Muscle layer of duodenum (tissue), 2 donors: ENCODE data around the gene CFAP221.

Source experiments
- H3K27ac ChIP-seq: one replicate; pipeline ENCODE4 v1.7.0; 2013; ENCODE audit warnings: mild to moderate bottlenecking, low read length
- H3K27me3 ChIP-seq: one replicate; pipeline ENCODE4 v1.7.0; 2013; ENCODE audit warnings: low read depth, mild to moderate bottlenecking, control low read depth, low read length
- H3K36me3 ChIP-seq, 2 donors: one replicate each; pipeline ENCODE4 v1.7.0; 2013; ENCODE audit warnings: low read length in 2 of 2, control low read depth in 1 of 2, mild to moderate bottlenecking in 1 of 2; ENCODE audit not compliant: insufficient read depth in 2 of 2, control insufficient read depth in 1 of 2
- H3K4me1 ChIP-seq, 2 donors: one replicate each; pipeline ENCODE4 v1.7.0; 2013; ENCODE audit warnings: low read length in 2 of 2, mild to moderate bottlenecking in 2 of 2, control low read depth in 1 of 2, moderate library complexity in 1 of 2; ENCODE audit not compliant: insufficient read depth in 2 of 2, control insufficient read depth in 1 of 2
- H3K4me3 ChIP-seq, 2 donors: one replicate each; pipeline ENCODE4 v1.7.0; 2013; ENCODE audit warnings: low read length in 2 of 2, low read depth in 1 of 2, mild to moderate bottlenecking in 1 of 2
- H3K9me3 ChIP-seq, 2 donors: one replicate each; pipeline ENCODE4 v1.7.0; 2013; ENCODE audit warnings: low read length in 2 of 2, control low read depth in 1 of 2, mild to moderate bottlenecking in 1 of 2; ENCODE audit not compliant: control insufficient read depth in 1 of 2
- donor health status: healthy.

The CFAP221 gene

DNA sequence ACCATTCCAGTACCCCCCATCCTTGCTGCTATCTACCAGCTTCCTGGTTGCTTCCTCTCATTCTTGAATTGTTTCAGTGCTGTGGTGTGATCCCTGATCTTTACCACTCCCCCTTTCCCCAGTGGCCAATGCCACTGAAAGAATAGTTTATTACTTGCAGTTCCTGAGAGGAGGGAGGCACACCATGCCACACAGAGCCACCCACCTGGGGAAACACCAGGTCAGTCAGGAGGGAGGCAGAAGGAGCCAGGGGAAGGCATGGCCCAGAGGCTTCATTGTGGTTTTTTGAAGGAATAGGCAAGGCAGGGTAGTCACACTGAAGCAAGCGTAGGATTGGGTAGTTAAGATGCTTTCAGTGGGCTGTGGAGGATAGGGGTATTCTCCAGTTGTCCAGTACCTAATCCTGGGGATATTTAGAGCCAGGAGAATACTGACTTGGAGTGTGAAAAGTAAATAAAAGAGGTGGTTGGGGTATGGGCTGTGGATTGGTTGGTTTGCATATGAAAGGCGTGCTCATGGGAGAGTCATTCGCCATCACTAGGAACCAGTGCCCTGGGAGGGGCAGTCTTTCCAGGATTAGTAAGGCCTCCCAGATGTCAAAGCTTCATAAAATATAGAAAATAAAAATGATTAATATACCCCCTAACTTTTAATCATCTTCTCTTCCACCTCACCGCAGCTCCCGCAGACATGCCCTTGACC, 128.1 kb downstream of the CFAP221 start:
- Histone ChIP-seq H3K4me3 (no peak overlapping the region), H3K9me3 (no peaks in the 10 kb centered on the region), H3K36me3 (no peaks in the 10 kb centered on the region), H3K27ac (no peak overlapping the region), H3K4me1 (no peaks in the 10 kb centered on the region), H3K27me3 (no peaks in the 10 kb centered on the region)

DNA sequence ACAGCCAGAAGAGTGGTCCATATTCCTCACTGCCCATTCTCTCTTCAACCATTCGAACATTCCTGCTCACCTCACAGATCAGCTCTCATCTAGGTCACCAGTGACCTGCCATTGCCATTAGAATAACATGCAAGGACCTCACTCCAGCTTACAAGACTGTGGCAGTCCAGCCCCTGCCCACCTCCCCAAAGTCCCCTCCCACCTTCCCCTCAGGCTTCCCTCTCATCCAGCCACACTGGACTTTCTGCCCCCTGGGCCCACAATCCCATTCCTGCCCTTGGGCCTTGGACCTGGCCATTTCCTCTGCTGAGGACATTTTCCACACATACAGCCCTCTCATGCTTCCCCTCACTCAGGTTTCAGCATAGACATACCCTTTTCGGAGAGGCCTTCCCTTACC, 129.5 kb downstream of the CFAP221 start:
- Histone ChIP-seq H3K4me1 (no peaks in the 10 kb centered on the region), H3K4me3 (no peak overlapping the region), H3K27ac (no peak overlapping the region), H3K9me3 (no peaks in the 10 kb centered on the region), H3K27me3 (no peaks in the 10 kb centered on the region), H3K36me3 (no peaks in the 10 kb centered on the region)

DNA sequence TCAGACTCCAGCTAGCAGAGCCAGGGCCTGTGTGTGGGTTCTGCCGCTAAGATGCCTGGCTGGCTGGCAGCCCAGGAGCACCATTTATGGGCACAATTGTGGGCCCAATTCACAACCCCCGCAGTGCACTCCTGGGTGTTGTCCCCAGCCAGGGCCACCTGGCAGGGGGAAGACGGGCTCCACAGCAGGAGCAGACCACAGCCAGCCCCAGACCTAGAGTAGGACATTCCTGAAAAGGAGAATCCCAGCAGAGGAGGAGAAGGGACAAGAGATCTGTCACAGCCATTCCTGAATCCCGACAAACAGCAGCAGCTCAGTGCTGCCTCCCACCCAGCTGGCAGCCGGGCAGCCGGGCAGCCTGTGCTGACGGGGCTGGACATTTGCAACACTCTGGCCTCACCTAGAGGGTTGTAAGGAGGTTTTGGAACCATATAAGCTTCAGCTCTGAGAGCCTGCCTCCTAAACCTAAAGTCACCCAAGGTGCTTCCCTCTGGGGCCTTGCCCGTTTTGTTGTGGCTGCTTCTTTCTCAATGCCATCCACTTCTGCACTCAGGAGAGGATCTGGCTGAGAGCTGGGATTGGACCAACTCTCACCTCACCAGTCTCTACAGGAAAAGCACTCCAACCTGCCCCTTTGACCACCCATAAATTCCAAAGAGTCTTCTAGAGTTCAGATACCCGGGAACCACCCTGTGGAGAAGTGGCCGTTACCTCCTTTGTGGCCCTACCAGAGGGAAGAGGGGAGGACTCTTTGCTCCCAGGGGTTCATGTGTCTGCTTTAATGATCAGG, 130.7 kb downstream of the CFAP221 start:
- Histone ChIP-seq H3K4me3 (no peak overlapping the region), H3K27me3 (no peaks in the 10 kb centered on the region), H3K36me3 (no peaks in the 10 kb centered on the region), H3K27ac (no peak overlapping the region), H3K9me3 (no peaks in the 10 kb centered on the region), H3K4me1 (peaks cover 0 to 6% of the 10 kb centered on the region in 2 donors)

DNA sequence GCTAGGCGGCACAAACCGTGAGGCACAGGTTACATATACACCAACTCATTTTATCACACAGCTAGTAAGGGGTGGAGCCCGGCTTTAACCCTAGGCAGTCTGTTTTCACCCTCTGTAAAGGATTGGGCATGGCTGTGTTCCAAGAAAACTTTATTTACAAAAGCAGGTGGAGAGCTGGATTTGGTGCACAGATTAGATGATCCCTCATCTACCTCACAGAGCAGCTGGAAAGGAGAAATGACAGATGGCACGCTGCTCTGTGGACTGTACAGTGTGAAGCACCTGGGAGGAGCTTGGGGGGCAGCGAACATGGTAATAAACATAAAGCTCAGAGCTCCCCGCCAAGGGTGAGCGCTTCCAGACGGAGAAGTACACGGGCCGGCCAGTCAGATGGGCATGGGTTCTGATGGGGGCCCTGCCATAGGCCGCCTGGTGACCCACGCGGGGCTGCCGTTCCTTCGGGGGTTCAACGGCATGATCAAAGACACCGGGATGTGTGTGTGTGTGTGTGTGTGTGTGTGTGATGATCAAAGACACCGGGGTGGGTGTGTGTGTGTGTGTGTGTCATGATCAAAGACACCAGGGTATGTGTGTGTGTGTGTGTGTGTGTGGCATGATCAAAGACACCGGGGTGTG, 133.9 kb downstream of the CFAP221 start:
- Histone ChIP-seq H3K9me3 (no peaks in the 10 kb centered on the region), H3K27me3 (no peaks in the 10 kb centered on the region), H3K27ac (no peak overlapping the region), H3K4me3 (peak overlapping the region; percentile 95 to 96), H3K4me1 (peaks cover 0 to 9% of the 10 kb centered on the region in 2 donors), H3K36me3 (peaks cover 0 to 16% of the 10 kb centered on the region in 2 donors)

DNA sequence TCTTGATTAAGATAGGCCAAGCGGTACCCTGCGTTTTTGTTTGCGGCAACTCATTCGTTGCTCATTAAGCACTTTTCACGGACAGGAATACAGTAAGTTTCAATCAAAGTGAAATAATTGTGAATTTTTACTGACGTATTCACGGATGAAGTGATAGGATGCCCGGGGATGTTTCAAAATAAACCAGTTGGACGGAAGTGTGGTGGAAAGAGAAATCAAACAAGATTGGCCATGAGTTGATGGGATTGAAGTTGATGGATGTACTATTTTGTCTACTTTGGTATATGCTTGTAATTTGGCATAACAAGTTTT, 135.2 kb downstream of the CFAP221 start:
- H3K36me3 ChIP-seq, result peaks cover 0 to 16% of the 10 kb centered on the region in 2 donors
- peak overlapping the region; percentile 95 to 96 for H3K4me3 ChIP-seq
- H3K27ac ChIP-seq, result peak overlapping the region; percentile 69
- H3K27me3 ChIP-seq, result no peaks in the 10 kb centered on the region
- no peaks in the 10 kb centered on the region for H3K9me3 ChIP-seq
- peaks cover 0 to 9% of the 10 kb centered on the region in 2 donors for H3K4me1 ChIP-seq

DNA sequence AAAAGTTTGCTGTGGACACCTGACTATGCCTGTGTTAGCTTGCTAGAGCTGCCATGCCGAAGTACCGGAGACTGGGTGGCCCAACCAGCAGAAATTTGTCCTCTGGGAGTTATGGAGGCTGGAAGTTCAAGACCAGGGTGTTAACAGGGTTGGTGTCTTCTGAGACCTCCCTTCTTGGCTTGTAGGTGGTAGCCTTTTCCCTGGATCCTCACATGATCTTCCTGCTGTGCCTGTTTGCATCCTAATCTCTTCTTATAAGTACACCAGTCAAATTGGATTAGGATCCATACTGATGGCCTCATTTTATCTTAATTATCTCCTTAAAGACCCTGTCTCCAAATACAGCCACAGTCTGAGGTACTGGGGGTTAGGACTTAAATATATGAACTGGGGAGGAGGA, 135.6 kb downstream of the CFAP221 start:
- peak overlapping the region; percentile 69 for H3K27ac ChIP-seq
- peak overlapping the region; percentile 95 to 96 for H3K4me3 ChIP-seq
- H3K27me3 ChIP-seq, result no peaks in the 10 kb centered on the region
- H3K4me1 ChIP-seq, result peaks cover 0 to 9% of the 10 kb centered on the region in 2 donors
- H3K9me3 ChIP-seq, result no peaks in the 10 kb centered on the region
- peaks cover 0 to 16% of the 10 kb centered on the region in 2 donors for H3K36me3 ChIP-seq

DNA sequence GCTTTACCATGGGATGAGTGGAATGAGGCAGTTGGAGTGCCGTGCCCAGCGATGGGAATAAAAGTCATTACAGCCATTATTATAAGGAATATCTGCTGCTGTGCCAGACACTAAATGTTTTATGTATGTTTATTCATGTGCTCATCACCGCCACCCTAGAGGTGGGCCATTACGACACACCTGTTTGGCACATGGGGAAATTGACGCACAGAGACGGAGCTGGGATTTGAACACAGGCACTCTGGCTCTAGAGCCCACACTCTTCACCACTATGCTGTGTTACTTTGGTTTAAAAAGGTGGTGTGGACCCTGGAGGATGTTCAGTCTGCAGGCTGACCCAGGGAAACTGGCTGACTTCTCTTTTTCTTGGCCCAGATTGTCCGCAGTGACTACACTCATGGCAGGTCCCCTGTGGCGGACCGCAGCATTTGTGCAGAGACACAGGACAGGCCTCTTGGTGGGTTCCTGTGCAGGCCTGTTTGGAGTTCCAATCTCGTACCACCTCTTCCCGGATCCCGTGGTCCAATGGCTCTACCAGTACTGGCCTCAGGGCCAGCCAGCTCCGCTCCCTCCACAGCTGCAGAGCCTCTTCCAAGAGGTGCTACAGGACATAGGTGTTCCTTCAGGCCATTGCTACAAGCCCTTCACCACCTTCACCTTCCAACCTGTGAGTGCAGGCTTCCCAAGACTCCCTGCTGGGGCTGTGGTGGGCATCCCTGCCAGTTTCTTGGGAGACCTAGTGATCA, 136.4 kb downstream of the CFAP221 start:
- Histone ChIP-seq H3K27ac (no peak overlapping the region), H3K9me3 (no peaks in the 10 kb centered on the region), H3K36me3 (peaks cover 0 to 16% of the 10 kb centered on the region in 2 donors), H3K4me1 (peaks cover 0 to 9% of the 10 kb centered on the region in 2 donors), H3K27me3 (no peaks in the 10 kb centered on the region), H3K4me3 (peak overlapping the region in 1 of 2 donors; percentile 95)

DNA sequence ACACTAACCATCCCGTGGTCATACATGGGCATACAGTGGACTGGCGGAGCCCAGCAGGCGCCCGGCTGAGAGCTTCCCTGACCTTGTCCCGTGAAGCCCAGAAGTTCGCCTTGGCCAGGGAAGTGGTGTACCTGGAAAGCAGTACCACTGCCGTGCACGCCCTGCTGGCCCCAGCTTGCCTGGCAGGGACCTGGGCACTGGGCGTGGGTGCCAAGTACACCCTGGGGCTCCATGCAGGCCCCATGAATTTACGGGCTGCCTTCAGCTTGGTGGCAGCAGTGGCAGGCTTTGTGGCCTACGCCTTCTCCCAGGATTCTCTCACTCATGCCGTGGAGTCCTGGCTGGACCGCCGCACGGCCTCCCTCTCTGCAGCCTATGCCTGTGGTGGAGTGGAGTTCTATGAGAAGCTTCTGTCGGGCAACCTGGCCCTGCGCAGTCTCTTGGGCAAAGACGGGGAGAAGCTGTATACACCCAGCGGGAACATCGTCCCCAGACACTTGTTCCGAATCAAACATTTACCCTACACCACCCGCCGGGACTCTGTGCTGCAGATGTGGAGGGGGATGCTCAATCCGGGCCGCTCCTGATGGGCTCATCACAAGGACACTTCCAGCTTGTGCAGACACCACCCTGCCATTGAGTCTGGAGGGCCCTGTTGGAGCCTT, 137.1 kb downstream of the CFAP221 start:
- H3K9me3 ChIP-seq, result no peaks in the 10 kb centered on the region
- H3K4me1 ChIP-seq, result peaks cover 0 to 9% of the 10 kb centered on the region in 2 donors
- H3K4me3 ChIP-seq, result no peak overlapping the region
- peaks cover 0 to 16% of the 10 kb centered on the region in 2 donors for H3K36me3 ChIP-seq
- H3K27me3 ChIP-seq, result no peaks in the 10 kb centered on the region
- H3K27ac ChIP-seq, result no peak overlapping the region

DNA sequence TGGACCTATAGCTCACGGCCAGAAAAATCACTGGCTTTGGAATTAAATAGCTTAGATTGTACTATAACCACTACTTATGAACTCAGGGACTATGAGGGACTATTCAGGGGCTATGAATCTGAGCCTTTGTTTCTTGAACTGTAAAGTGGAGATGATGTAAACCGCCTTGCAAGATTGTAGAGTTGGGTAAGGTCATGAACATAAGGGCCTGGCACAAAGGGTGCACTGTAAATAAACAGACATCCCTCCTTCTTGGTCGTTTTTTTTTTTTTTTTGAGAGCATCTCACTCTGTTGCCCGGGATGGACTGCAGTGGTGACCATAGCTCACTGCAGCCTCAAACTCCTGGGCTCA, 137.6 kb downstream of the CFAP221 start:
- H3K36me3 ChIP-seq, result peaks cover 0 to 22% of the 10 kb centered on the region in 2 donors
- no peaks in the 10 kb centered on the region for H3K9me3 ChIP-seq
- H3K27me3 ChIP-seq, result no peaks in the 10 kb centered on the region
- no peak overlapping the region for H3K27ac ChIP-seq
- no peak overlapping the region for H3K4me3 ChIP-seq
- H3K4me1 ChIP-seq, result peaks cover 0 to 9% of the 10 kb centered on the region in 2 donors

DNA sequence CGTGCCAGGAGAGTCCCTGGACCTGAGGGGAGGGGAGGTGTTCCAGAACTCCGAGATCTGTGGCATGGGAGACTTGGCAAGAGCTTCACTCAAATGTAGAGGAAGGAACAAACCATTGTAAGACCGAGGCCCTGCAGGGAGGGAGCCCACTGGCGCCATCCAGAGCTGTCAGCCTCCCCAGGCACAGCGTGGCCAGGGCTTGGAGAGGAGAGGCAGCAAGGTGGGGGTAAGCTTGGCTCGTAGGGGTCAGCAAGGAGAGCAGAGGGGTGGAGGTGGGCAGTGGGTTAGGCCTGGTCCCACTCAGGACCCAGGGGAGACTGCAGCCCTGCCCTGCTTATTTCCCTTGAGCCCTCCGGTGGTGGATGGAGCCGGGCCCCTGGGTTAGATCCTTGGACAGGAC, 138.3 kb downstream of the CFAP221 start:
- H3K36me3 ChIP-seq, result peaks cover 0 to 29% of the 10 kb centered on the region in 2 donors
- no peaks in the 10 kb centered on the region for H3K9me3 ChIP-seq
- H3K4me1 ChIP-seq, result peaks cover 0 to 9% of the 10 kb centered on the region in 2 donors
- H3K4me3 ChIP-seq, result no peak overlapping the region
- H3K27me3 ChIP-seq, result no peaks in the 10 kb centered on the region
- H3K27ac ChIP-seq, result no peak overlapping the region
